ENCODE measurements around the gene HECW1.

The HECW1 gene

DNA sequence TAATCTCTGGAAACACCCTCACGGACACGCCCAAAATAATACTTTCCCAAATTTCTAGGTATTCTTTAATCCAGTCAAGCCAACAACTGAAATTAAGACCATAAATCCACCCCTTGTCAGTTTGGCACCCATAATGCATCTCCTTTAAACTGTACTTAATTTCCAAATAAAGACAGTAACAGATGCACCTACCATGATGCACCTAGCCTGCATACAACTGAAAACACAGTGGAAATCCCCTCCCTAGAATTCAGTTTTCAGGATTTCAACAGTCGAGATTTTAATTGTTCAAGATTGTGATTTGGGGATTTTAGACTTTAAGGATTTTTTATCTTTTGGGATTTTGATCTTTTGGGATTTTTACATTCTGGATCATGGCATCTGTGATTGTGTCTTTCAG lies 487.6 kb downstream of the HECW1 start:
- H3K4me3 ChIP-seq (ENCODE audit: low read depth, low read length) = no peak overlapping the region
- H3K36me3 ChIP-seq (ENCODE audit: control insufficient read depth in 2 of 2, insufficient read depth in 1 of 2, low read length in 2 of 2) = peaks cover 18 to 31% of the 10 kb centered on the region in 2 experiments; a peak in 2 of 3 replicates
- ChIA-PET CTCF (no interaction called here), POLR2A (no interaction called here)
- TF ChIP-seq ZNF133 (tag by site-specific recombination; IDR thresholded peaks at IDR 0.05) (no peak), HOXD13 (CRISPR knock-in tag; IDR thresholded peaks at IDR 0.05; ENCODE audit: borderline replicate concordance) (no peak), ZNF677 (tag by site-specific recombination; IDR thresholded peaks at IDR 0.05) (no peak), ZBTB1 (tag by site-specific recombination; IDR thresholded peaks at IDR 0.05) (no peak), ZXDB (tag by site-specific recombination; IDR thresholded peaks at IDR 0.05) (no peak), ZNF157 (tag by site-specific recombination; IDR thresholded peaks at IDR 0.05) (no peak)
- H3K27ac ChIP-seq (ENCODE audit: extremely low read depth, low read depth, low read length) = no peak overlapping the region
- H3K9me3 ChIP-seq (ENCODE audit: control insufficient read depth, insufficient read depth, low read depth, low read length) = no peaks in the 10 kb centered on the region
- H3K4me1 ChIP-seq (ENCODE audit: control insufficient read depth, insufficient read depth, low read length) = no peaks in the 10 kb centered on the region

DNA sequence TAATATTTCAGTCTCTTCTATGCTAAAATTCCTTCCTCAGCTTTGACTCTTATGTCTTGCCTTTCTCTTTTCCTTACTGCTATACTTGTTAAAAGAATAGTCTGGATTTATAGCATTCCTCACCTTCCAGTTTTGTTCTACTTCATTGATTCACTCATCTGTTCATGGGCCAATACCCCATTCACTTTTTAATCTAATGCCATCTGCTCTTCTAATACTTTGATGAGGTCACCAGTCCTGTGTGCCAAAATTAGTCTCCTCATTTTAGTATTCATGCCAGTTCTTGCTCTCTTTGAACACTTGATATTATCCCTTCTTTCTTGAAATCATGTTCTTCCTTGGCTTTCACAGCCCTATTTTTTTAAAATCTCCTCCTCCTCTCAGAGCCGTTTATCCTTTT lies 489.8 kb downstream of the HECW1 start:
- Histone ChIP-seq H3K4me1 (ENCODE audit: control insufficient read depth, insufficient read depth, low read length) (no peaks in the 10 kb centered on the region), H3K4me3 (ENCODE audit: low read depth, low read length) (no peak overlapping the region), H3K27ac (ENCODE audit: extremely low read depth, low read depth, low read length) (no peak overlapping the region), H3K36me3 (ENCODE audit: control insufficient read depth in 2 of 2, insufficient read depth in 1 of 2, low read length in 2 of 2) (peaks cover 13 to 28% of the 10 kb centered on the region in 2 experiments; a peak in 2 of 3 replicates), H3K9me3 (ENCODE audit: control insufficient read depth, insufficient read depth, low read depth, low read length) (no peaks in the 10 kb centered on the region)
- TF ChIP-seq ZFP69B (tag by site-specific recombination; IDR thresholded peaks at IDR 0.05) = no peak
- no peak for TF ChIP-seq ZNF423 (tag by site-specific recombination; IDR thresholded peaks at IDR 0.05)
- TF ChIP-seq ZNF629 (tag by site-specific recombination; IDR thresholded peaks at IDR 0.05) = 0 out of 2 replicates have a peak, but pooled peaks have one; percentile 20
- TF ChIP-seq SALL2 (tag by site-specific recombination; IDR thresholded peaks at IDR 0.05; ENCODE audit: borderline replicate concordance) = no peak
- TF ChIP-seq, protein P1, sequence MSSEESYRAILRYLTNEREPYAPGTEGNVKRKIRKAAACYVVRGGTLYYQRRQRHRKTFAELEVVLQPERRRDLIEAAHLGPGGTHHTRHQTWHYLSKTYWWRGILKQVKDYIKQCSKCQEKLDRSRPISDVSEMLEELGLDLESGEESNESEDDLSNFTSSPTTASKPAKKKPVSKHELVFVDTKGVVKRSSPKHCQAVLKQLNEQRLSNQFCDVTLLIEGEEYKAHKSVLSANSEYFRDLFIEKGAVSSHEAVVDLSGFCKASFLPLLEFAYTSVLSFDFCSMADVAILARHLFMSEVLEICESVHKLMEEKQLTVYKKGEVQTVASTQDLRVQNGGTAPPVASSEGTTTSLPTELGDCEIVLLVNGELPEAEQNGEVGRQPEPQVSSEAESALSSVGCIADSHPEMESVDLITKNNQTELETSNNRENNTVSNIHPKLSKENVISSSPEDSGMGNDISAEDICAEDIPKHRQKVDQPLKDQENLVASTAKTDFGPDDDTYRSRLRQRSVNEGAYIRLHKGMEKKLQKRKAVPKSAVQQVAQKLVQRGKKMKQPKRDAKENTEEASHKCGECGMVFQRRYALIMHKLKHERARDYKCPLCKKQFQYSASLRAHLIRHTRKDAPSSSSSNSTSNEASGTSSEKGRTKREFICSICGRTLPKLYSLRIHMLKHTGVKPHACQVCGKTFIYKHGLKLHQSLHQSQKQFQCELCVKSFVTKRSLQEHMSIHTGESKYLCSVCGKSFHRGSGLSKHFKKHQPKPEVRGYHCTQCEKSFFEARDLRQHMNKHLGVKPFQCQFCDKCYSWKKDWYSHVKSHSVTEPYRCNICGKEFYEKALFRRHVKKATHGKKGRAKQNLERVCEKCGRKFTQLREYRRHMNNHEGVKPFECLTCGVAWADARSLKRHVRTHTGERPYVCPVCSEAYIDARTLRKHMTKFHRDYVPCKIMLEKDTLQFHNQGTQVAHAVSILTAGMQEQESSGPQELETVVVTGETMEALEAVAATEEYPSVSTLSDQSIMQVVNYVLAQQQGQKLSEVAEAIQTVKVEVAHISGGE (tag by site-specific recombination; conservative IDR thresholded peaks at IDR 0.05; ENCODE audit: low read depth) = no peak
- 0 out of 2 replicates have a peak, but pooled peaks have one; percentile 16 for TF ChIP-seq PRDM1 (tag by site-specific recombination; IDR thresholded peaks at IDR 0.05)
- TF ChIP-seq OVOL3 (tag by site-specific recombination; IDR thresholded peaks at IDR 0.05) = no peak
- no peak for TF ChIP-seq ZNF624 (tag by site-specific recombination; IDR thresholded peaks at IDR 0.05)
- TF ChIP-seq, protein P2, sequence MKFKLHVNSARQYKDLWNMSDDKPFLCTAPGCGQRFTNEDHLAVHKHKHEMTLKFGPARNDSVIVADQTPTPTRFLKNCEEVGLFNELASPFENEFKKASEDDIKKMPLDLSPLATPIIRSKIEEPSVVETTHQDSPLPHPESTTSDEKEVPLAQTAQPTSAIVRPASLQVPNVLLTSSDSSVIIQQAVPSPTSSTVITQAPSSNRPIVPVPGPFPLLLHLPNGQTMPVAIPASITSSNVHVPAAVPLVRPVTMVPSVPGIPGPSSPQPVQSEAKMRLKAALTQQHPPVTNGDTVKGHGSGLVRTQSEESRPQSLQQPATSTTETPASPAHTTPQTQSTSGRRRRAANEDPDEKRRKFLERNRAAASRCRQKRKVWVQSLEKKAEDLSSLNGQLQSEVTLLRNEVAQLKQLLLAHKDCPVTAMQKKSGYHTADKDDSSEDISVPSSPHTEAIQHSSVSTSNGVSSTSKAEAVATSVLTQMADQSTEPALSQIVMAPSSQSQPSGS (tag by site-specific recombination; IDR thresholded peaks at IDR 0.05; ENCODE audit: low read depth) = 0 out of 2 replicates have a peak, but pooled peaks have one; percentile 33
- no peak for TF ChIP-seq ZNF660 (tag by site-specific recombination; IDR thresholded peaks at IDR 0.05)
- CTCF ChIA-PET = no interaction called here
- POLR2A ChIA-PET = no interaction called here

DNA sequence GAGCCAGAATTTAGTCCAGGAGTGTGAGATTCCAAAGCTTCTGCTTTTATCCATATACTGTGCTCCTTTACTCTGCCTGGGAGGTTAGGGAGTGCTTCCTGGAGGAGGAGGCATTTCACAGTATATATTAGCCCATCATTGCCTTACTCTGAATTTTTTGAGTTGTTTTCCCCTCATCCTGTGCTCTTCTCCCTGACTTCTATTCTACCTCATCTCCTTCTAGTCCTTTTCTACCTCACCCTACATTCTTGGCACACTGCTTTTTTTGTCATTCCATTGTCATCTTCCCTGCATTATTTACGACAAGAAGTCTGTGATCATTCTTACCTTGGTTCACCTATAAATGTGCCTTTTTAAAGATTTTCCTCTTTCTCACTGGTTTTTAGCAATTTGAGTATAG lies 491.8 kb downstream of the HECW1 start:
- no peaks in the 10 kb centered on the region for H3K4me1 ChIP-seq (ENCODE audit: control insufficient read depth, insufficient read depth, low read length)
- TF ChIP-seq ZNF561 (tag by site-specific recombination; IDR thresholded peaks at IDR 0.05; ENCODE audit: borderline replicate concordance) (no peak), YY2 (tag by site-specific recombination; IDR thresholded peaks at IDR 0.05) (no peak)
- TF ChIP-seq, protein P3, sequence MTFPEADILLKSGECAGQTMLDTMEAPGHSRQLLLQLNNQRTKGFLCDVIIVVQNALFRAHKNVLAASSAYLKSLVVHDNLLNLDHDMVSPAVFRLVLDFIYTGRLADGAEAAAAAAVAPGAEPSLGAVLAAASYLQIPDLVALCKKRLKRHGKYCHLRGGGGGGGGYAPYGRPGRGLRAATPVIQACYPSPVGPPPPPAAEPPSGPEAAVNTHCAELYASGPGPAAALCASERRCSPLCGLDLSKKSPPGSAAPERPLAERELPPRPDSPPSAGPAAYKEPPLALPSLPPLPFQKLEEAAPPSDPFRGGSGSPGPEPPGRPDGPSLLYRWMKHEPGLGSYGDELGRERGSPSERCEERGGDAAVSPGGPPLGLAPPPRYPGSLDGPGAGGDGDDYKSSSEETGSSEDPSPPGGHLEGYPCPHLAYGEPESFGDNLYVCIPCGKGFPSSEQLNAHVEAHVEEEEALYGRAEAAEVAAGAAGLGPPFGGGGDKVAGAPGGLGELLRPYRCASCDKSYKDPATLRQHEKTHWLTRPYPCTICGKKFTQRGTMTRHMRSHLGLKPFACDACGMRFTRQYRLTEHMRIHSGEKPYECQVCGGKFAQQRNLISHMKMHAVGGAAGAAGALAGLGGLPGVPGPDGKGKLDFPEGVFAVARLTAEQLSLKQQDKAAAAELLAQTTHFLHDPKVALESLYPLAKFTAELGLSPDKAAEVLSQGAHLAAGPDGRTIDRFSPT (tag by site-specific recombination; IDR thresholded peaks at IDR 0.05) = no peak
- TF ChIP-seq, protein P4, sequence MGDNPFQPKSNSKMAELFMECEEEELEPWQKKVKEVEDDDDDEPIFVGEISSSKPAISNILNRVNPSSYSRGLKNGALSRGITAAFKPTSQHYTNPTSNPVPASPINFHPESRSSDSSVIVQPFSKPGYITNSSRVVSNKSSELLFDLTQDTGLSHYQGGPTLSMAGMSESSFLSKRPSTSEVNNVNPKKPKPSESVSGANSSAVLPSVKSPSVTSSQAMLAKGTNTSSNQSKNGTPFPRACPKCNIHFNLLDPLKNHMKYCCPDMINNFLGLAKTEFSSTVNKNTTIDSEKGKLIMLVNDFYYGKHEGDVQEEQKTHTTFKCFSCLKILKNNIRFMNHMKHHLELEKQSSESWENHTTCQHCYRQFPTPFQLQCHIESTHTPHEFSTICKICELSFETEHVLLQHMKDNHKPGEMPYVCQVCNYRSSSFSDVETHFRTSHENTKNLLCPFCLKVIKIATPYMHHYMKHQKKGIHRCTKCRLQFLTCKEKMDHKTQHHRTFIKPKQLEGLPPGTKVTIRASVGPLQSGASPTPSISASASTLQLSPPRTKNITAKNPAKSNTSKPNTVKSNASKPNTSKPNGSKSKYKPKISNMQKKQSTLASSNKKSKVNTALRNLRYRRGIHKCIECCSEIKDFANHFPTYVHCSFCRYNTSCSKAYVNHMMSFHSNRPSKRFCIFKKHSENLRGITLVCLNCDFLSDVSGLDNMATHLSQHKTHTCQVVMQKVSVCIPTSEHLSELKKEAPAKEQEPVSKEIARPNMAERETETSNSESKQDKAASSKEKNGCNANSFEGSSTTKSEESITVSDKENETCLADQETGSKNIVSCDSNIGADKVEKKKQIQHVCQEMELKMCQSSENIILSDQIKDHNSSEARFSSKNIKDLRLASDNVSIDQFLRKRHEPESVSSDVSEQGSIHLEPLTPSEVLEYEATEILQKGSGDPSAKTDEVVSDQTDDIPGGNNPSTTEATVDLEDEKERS (tag by site-specific recombination; IDR thresholded peaks at IDR 0.05) = peak; percentile 68; the same call in 1 of the 2 replicates
- ChIA-PET POLR2A (interaction anchor here (1.5 kb wide), 1 partner anchor 22 kb away, joined by 6 read pairs; the partner anchor contains the start of gene STK17A), CTCF (interaction anchor here (0.6 to 1.2 kb wide), 2 partner anchors 235 to 862 kb away, joined by 4 to 6 read pairs; no protein-coding TSS in a partner anchor)
- H3K4me3 ChIP-seq (ENCODE audit: low read depth, low read length) = no peak overlapping the region
- H3K9me3 ChIP-seq (ENCODE audit: control insufficient read depth, insufficient read depth, low read depth, low read length) = no peaks in the 10 kb centered on the region
- no peak overlapping the region for H3K27ac ChIP-seq (ENCODE audit: extremely low read depth, low read depth, low read length)
- H3K36me3 ChIP-seq (ENCODE audit: control insufficient read depth in 2 of 2, insufficient read depth in 1 of 2, low read length in 2 of 2) = peaks cover 3 to 31% of the 10 kb centered on the region in 2 experiments; a peak in 1 of 3 replicates
